ENCODE measurements around the gene MFAP2.
A peak's percentile ranks its signal among the peaks of the same experiment; 100 is the strongest.
"Not testable (repeated sequence)": the region's sequence is repeated elsewhere in the genome, so short reads cannot be mapped to it uniquely, and the experiment has no call there.

The MFAP2 gene

DNA sequence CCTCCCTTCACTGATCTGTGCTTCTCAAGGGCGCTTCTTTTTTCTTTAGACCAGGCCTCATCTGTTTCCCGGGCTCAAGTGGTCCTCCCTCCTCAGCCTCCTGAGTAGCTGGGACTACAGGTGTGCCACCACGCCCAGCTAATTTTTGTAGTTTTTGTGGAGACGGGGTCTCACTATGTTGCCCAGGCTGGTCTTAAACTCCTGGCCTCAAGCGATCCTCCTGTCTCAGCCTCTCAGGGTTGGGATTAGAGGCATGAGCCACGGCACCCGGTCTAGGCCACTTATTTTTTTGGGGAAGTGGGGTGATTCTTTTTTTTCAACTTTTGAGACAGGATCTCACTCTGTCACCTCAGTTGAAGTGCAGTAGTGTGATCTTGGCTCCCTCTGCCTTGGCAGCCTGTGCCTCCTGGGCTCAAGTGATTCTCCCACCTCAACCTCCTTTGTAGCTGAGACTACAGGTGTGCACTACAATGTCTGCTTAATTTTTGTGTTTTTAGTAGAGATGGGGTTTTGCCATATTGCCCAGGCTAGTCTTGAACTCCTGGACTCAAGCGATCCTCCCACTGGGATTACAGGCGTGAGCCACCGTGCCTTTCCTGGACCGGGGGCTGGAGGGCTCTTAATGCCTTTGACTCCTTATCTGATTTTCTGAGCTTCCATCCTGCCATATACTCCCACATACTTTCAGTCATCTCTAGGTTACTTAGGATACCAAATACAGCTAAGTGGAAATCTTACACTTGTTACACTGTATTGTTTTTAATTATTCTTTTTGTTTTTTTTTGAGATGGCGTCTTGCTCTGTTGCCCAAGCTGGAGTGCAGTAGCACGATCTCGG, 18.9 kb downstream of the MFAP2 start:
- DNase-seq (ENCODE audit: low spot score): no peak

DNA sequence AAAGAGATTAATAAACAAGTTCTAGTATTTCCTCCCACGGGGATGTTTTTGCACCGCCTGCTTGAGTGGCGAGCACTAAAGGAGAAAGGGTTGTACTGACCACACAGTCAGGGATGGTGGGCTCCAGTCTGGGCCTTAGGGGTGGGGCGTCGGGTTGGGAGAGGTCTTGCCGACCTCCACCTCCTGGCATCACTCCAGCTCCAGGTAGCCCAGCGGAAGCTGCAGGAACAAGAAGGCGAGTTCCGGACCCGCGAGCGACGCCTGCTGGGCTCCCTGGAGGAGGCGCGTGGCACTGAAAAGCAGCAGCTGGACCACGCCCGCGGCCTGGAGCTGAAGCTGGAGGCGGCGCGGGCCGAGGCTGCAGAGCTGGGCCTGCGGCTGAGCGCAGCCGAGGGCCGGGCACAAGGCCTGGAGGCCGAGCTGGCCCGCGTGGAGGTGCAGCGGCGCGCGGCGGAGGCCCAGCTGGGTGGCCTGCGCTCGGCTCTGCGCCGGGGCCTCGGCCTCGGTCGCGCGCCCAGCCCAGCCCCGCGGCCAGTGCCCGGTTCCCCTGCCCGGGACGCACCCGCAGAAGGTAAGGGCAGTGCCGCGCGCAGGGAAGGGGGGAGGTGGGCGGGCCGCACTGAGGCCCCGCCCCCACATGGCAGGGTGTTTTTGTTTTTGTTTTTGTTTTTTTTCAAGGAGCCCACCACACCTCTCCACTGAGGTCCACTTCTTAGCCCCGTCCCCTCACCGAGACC, 19.7 kb downstream of the MFAP2 start:
- DNase-seq (ENCODE audit: low spot score): peak; percentile 87

DNA sequence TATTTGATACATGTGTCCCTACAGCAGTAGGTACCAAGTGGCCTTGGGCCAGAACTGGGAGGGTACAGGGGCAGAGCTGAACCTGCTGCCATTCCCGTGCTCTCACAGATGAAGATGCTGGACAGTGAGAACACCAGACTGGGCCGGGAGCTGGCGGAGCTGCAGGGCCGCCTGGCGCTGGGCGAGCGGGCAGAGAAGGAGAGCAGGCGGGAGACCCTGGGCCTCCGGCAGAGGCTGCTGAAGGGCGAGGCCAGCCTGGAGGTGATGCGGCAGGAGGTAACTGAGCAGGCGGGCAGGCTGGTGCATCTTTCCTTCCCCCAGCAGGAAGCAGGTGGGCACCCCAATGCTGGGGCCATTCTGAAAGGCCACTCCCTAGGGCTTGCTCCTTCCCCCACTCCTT, 21.9 kb downstream of the MFAP2 start:
- no peak for DNase-seq (ENCODE audit: low spot score)

DNA sequence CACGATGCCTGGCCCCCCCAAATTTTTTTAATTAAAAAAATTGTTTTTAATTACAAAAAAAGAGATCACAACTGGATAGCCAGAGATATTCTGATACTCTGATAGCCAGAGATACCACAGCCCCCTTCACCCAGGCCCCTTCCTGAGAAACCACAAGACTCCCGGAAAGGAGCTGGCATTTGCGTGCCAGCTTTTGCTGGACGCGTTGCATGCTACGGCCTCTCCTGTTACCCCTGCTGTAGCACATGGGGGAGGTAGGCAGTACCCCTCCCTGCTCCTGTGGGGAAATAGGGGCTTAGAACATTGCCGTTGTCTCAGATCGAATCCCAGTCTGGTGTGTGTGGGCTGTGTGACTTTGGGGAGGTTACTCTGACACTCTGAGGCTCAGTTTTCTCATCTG, 22.7 kb downstream of the MFAP2 start:
- DNase-seq (ENCODE audit: low spot score): no peak

DNA sequence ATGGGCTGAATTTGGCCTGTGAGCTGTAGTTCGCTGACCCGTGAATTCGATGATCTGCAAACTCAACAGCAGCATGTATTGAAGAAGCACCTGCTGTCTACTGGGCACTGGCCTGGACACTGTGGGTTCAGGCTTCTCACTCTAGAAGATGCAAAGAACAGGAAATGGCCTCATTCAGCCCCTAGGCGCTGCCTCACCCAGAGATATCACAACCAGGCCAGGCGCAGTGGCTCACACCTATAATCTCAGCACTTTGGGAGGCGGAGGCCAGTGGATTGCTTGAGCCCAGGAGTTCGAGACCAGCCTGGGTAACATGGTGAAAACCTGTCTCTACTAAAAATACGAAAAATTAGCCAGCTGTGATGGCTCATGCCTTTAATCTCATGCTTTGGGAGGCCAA, 23.6 kb downstream of the MFAP2 start:
- DNase-seq (ENCODE audit: low spot score): no peak

DNA sequence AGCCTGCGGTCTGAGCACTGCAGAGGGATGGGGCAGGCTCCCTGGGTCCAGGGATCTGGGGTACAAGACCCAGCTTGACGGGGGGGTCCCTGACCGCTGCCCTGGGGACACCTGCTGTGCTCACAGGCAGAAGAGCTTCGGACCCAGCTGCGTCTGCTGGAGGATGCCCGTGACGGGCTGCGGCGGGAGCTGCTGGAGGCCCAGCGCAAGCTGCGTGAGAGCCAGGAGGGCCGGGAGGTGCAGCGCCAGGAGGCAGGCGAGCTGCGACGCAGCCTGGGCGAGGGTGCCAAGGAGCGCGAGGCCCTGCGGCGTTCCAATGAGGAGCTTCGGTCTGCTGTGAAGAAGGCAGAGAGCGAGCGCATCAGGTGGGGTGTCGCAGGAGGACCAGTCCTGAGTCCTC, 25.2 kb downstream of the MFAP2 start:
- no peak for DNase-seq (ENCODE audit: low spot score)

DNA sequence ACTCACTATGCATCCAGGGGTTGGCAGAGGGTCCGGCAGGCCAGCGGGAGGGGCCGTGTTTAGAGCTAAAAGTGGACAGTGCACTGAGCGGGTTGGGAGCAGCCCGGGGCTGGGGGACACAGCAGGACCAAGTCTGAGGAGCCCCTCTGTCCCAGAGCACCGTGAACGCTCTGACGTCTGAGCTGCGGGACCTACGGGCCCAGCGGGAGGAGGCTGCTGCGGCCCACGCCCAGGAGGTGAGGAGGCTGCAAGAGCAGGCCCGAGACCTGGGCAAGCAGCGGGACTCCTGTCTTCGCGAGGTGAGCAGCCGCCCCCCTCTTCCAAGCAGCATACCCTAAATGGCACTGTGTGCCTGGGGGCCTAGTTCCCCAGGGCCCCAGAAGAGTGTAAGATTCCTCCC, 25.8 kb downstream of the MFAP2 start:
- no peak for DNase-seq (ENCODE audit: low spot score)

DNA sequence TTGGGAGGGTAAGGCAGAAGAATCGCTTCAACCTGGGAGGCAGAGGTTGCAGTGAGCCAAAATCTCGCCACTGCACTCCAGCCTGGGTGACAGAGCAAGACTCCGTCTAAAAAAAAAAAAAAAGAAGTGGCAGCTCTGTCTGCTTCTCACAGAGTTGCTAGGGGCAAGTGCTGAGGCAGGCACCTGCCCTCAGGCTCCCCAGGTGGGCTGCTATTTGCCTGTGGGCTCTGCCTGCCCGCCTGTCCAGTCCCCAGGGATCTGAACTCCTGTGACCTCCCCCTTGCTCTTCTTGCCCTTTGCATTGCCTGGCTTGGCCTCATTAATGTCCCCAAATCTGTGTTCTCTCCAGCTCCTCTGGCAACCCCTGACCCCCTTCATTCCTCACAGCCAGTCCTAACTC, 28.0 kb downstream of the MFAP2 start:
- DNase-seq (ENCODE audit: low spot score): not testable (repeated sequence)

DNA sequence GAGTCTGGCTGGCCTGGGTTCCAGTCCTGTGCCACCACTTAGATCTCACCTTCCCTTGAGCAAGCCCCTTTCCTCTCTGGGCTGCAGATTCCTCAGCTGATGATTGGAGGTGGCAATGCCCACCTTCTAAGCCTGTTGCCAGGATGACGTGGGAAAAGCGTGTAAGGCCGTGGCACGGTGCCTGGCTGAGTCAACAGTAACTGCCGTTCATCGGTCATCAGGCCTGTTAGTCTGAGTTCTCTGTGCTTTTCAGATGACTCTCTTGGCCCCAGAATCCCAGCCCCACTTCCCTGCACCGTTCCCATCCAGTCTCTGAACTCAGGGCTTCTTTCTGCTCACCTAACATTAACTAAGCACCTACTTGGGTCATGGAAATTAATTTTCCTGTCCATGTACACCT, 31.4 kb downstream of the MFAP2 start:
- DNase-seq (ENCODE audit: low spot score): peak; percentile 54

DNA sequence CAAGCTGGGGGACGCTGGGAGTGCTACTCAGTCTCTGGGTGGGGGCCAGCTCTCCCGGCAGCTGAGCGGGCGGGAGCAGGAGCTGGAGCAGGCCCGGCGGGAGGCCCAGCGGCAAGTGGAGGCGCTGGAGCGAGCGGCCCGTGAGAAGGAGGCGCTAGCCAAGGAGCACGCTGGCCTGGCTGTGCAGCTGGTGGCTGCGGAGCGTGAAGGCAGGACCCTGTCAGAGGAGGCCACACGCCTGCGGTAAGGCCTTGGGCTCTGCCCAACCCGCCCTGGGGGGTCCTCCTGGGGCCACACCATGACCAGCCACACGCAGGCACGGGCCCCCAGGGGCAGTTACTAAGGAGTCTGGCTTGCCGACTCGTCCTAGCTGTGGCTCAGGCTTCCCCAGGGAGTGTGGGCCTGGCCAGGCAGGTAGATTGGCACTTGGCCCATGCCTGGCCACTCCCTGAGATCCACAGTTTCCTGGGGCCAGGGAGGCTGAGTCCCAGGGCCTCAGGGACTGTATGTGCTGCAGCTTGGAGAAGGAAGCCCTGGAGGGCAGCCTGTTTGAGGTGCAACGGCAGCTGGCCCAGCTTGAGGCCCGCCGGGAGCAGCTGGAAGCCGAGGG, 32.0 kb downstream of the MFAP2 start:
- not testable (repeated sequence) for DNase-seq (ENCODE audit: low spot score)

DNA sequence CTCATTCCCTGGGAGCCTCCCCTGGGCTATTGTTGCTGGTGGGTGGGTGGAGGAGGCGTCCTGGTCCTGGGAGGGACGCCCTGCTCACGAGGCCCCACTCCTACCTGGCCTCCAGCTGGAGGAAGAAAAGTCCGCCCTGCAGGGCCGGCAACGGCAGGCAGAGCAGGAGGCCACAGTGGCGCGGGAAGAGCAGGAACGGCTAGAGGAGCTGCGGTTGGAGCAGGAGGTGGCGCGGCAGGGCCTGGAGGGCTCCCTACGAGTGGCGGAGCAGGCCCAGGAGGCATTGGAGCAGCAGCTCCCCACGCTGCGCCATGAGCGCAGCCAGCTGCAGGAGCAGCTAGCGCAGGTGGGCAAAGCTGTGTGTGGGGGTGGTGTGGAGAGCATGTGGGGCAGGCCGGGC, 33.8 kb downstream of the MFAP2 start:
- DNase-seq (ENCODE audit: low spot score): no peak

DNA sequence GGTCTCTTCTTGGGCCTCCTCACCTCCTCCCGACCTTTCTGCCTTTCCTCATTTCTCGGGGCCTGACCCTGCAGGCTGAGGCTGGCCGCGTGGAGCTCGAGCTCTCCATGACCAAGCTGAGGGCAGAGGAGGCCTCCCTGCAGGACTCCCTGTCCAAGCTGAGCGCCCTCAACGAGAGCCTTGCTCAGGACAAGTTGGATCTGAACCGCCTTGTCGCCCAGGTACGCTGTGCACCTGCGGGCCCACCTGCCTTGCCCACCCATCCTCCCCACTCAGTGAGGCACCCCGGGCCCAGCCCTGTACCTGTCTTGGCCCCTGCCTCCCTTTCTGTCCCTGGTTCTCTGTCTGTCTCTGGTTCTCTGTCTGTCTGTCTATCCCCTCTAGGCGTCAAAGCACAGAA, 34.2 kb downstream of the MFAP2 start:
- DNase-seq (ENCODE audit: low spot score): not testable (repeated sequence)

DNA sequence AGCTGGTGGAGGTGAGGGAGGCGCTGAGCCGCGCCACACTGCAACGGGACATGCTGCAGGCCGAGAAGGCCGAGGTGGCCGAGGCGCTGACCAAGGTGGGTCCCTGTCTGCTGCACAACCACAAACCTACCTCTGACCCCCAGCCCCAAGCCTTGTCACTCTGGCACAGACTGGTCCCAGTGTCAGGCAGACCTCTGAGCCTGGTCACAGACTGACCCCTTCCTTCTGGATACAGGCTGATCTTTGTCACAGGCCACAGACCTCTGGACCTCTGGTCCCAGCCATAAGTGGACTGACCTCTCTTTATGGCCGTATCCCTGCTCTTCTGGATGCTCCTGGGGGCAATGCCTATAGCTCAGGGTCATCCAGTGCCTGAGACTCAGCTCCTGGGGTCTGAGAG, 34.9 kb downstream of the MFAP2 start:
- not testable (repeated sequence) for DNase-seq (ENCODE audit: low spot score)

DNA sequence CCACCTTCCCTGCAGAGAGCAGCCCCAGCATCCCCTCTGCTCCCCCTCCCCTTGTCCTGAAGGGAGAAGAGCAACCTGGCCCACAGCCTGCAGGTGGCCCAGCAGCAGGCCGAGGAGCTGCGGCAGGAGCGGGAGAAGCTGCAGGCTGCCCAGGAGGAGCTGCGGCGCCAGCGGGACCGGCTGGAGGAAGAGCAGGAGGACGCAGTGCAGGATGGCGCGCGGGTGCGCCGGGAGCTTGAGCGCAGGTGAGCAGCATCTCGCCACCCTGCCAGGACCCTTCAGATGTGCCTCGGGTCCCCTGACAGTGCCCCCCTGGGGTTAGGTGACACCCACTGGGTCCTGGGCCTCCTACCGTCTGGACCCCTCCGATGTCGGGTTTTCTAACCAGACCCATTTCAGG, 36.4 kb downstream of the MFAP2 start:
- no peak for DNase-seq (ENCODE audit: low spot score)

DNA sequence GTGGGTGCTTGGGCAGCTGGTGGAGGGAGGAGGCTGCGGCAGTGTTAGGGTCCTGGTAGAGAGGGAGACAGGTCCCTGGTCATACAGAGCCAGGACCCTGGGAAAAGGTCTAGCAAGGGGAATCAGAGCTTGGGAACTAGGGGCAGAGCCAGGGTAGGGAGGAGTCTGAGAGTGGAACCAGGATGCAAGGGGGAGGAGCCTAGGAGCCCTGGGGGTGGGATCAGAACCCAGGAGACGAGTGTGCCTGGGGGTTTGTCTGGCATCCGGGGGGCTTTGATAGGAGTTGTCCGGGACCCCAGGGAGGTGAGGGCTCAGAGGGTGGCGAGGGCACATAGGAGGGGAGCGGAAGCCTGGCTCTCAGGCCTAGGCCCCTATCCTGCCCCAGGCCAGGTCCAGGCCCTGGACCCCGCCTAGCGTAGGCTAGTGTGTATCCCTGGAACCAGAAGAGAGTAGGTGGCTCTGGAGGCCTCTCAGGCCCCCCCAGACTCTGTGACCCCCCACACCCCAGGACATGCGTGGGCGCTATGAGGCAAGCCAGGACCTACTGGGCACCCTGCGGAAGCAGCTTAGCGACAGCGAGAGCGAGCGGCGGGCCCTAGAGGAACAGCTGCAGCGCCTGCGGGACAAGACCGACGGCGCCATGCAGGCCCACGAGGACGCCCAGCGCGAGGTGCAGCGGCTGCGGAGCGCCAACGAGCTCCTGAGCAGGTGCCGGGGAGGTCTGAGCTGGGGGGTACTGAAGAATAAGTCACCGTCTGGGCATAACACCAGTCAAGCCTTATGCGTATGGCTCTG, 40.8 kb downstream of the MFAP2 start:
- DNase-seq (ENCODE audit: low spot score): not testable (repeated sequence)

DNA sequence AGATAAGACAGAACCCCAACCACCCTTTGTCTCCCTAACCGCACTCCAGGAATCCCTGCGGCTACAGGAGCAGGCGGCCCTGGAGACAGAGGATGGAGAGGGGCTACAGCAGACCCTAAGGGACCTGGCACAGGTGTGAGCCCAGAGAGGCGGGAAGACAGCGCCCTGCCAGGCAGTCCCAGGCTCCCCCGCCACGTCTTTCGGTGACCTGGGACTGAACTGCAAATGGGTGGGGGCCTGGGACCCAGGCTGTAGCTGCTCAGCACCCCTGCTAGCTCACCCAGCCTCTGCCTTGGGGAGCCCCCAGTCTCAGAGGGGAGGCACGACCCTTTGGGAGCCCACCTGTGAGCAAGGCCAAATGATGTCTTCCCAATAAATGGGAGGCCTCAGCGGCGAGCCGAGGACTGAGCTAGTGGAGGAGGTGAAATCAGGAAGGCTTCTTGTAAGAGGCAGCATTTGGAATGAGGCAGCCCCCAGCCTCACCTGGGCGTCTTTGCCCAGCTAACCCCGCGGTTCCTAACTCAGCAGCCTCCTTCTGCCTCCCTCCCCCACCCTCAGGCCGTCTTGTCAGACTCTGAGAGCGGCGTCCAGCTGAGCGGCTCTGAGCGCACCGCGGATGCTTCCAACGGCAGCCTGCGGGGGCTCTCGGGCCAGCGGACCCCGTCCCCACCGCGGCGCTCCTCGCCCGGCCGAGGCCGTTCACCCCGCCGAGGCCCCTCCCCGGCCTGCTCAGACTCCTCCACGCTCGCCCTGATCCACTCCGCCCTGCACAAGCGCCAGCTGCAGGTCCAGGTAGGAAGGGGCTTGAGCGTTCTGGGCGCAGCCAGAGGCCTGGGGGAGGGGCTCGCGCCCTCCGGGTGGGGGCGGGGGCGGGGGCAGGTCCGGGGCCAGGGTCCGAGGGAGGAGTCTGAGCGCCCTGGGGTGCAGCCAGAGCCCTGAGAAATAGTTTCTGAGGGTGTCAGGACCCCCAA, 41.8 kb downstream of the MFAP2 start:
- no peak for DNase-seq (ENCODE audit: low spot score)

DNA sequence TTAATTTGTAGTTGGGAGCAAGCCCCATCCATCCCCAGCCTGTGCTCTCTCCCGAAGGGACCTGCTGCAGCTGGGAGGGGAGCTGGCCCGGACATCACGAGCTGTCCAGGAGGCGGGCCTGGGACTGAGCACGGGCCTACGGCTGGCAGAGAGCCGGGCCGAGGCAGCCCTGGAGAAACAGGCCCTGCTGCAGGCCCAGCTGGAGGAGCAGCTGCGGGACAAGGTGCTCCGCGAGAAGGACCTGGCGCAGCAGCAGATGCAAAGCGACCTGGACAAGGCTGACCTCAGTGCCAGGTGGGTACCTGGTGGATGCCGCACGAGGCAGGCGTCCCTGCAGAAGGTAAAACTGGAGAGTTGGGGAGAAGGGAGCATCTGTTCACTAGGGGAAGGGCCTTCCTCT, 43.8 kb downstream of the MFAP2 start:
- not testable (repeated sequence) for DNase-seq (ENCODE audit: low spot score)

DNA sequence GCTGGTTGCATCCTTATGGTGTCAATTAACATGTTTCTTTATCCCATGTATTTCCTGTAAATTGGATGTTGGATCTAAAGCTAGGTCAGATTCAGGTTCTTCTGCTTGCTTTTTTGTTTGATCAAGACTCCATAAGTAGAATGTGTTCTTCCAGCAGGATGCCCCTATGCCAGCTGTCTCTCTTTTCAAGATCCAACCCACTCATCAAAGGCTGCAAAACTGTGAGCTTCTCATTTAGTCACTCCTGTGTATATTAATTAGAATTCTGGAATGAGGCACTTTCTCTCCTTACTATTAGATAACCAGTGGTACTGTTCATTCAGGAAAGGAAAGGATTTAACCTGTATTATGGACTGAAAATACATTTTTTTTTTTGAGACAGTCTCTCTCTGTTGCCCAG, 46.5 kb downstream of the MFAP2 start:
- not testable (repeated sequence) for DNase-seq (ENCODE audit: low spot score)

DNA sequence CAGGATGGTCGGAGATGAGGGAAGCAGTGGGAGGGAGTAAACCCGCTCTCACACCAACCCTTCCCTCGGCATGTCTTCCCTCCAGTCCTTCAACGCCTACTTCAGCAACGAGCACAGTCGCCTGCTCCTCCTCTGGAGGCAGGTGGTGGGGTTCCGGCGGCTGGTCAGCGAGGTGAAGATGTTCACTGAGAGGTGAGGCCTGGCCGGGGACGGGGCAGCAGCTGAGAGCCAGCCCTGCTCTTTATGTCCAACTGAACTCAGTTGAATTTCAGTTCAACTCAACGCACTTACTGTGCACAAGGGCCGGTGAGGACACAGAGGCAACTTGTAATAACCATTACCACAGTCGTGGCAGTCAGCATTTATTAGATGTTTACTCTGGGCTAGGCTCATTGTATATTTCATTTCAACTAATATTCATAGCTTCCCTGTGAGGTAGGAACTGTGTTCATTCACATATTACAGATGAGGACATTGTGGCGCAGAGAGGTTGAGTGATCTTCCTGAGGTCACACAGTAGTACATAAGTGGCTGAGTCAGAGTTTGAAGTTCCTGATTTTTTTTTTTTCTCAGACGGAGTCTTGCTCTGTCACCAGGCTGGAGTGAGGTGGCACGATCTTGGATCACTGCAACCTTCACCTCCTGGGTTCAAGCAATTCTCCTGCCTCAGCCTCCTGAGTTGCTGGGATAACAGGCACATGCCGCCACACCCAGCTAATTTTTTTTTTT, 49.0 kb downstream of the MFAP2 start:
- DNase-seq (ENCODE audit: low spot score): not testable (repeated sequence)
